Activated naive CD8-positive, alpha-beta T cell treated with anti-CD3 and anti-CD28 coated beads, Interleukin-2, amount 10 ng/mL, durations not matched to agents 7 days and 5 days (primary cell): Measurements from ENCODE around the gene KCNN1. TPM values are rescaled to one million over a fixed set of nuclear protein-coding genes. Genes with fewer than 3 reads are reported as not detected.
A peak's percentile ranks its signal among the peaks of the same experiment; 100 is the strongest.

ENCODE experiments used
- ATAC-seq: fragments of 150-1000 bp; cut with Tn5 transposase; one replicate; pipeline ENCODE4 v1.10.0; 2021; ENCODE audit warnings: low read depth, moderate library complexity
- POLR2A ChIA-PET: fragments of 350-600 bp; sonication (Branson Sonifier 250); formaldehyde crosslinking; loops from one replicate; lab custom pipeline; 2021; ENCODE audit warnings: antibody characterized with exemption; lab: Charles Lee
- DNase-seq: peaks from one replicate; pipeline ENCODE4 v3.0.0; 2021
- H3K27ac Mint-ChIP-seq: one replicate; pipeline ENCODE4 v1.8.0; 2022; ENCODE audit warnings: mild to moderate bottlenecking, mixed read lengths
- H3K27me3 Mint-ChIP-seq: one replicate; pipeline ENCODE4 v1.8.0; 2022; ENCODE audit warnings: mild to moderate bottlenecking, moderate library complexity, mixed read lengths
- H3K36me3 Mint-ChIP-seq: one replicate; pipeline ENCODE4 v1.8.0; 2021; ENCODE audit warnings: mild to moderate bottlenecking, mixed read lengths
- H3K4me1 Mint-ChIP-seq: one replicate; pipeline ENCODE4 v1.8.0; 2021; ENCODE audit warnings: mixed read lengths
- H3K4me3 Mint-ChIP-seq: one replicate; pipeline ENCODE4 v1.8.0; 2022; ENCODE audit warnings: mild to moderate bottlenecking, moderate library complexity, mixed read lengths
- H3K9me3 Mint-ChIP-seq: one replicate; pipeline ENCODE4 v1.8.0; 2021; ENCODE audit warnings: mixed read lengths
- total RNA-seq, 2 experiments: library from RNA; stranded (reverse); gene quantifications; one replicate each; pipeline ENCODE4 v1.2.3, GENCODE V29; 2021

KCNN1 gene
- total RNA-seq, 2 experiments from 2014 or later, result not detected

GRCh38 chr19:17938092-17938845, 28.6 kb upstream of the KCNN1 start:
- peak; percentile 85 for DNase-seq
- no peaks in the 10 kb centered on the region for H3K27me3 Mint-ChIP-seq
- no peaks in the 10 kb centered on the region for H3K9me3 Mint-ChIP-seq
- peak; percentile 87 for ATAC-seq
- H3K4me1 Mint-ChIP-seq, result peaks cover 10% of the 10 kb centered on the region
- no peak overlapping the region for H3K4me3 Mint-ChIP-seq
- H3K36me3 Mint-ChIP-seq, result peaks cover 7% of the 10 kb centered on the region
- H3K27ac Mint-ChIP-seq, result no peak overlapping the region
- POLR2A ChIA-PET, result interaction anchor here (1.2 to 3.4 kb wide), 3 partner anchors 58 to 79 kb away, joined by 4 to 9 read pairs (median 5); no protein-coding TSS in a partner anchor

DNA sequence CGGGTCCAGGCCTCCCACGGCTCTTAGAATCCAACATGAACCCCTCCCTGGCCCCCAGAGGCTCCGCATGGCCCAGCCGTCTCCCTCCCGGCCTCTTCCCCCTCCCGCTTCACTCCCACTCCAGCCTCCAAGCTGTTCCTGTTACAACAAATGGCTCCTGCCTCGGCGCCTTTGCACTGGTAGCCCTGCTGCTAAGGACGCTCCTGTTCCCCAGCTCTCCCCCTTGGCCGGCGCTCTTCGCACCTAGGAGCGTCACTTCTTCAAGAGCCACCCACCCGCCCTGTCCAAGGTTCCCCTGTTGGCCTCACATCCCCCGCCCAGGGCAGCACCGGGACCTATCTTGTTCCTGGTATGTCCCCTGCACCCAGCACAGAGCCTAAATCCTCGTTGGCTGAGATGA, 24.7 kb upstream of the KCNN1 start:
- Mint-ChIP-seq H3K36me3 (peaks cover 7% of the 10 kb centered on the region), H3K4me3 (no peak overlapping the region), H3K27ac (no peak overlapping the region), H3K27me3 (no peaks in the 10 kb centered on the region), H3K4me1 (peaks cover 8% of the 10 kb centered on the region), H3K9me3 (no peaks in the 10 kb centered on the region)
- ATAC-seq (no peak), DNase-seq (no peak)
- POLR2A ChIA-PET, result interaction anchor here (0.6 to 1.0 kb wide), 3 partner anchors 10 to 145 kb away, joined by 3 to 4 read pairs (median 3); partner anchors contain the start of genes CCDC124 and IL12RB1

DNA sequence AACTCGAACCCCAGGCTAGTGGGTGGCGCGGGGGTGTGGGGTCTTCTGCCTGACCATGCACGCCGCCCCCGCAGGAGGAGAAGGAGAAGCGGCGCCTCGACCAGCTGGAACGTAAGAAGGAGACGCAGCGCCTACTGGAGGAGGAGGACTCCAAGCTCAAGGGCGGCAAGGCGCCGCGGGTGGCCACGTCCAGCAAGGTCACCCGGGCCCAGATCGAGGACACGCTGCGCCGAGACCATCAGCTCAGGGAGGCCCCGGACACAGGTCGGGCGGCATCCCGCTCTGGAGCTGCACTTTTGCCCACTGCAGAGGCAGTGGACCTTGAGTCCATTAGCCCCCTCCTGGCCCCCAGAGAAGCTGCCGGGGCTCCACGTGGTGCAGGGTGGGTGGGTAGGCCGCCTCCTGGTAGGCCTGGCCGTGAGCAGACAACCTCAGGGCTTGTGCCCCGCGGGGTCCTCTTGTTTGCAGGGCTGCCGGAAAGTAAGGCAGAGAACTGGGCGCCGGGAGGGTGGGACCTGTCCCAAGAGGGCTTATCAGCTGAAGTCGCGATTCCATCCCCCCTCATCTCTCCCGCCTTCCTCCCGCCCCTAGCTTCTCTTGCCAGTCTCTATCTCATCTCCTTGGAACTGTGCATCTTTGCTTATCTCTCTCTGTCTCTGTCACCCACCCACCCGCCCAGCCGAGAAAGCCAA, 24.2 kb upstream of the KCNN1 start:
- DNase-seq (no peak), ATAC-seq (no peak)
- H3K27me3 Mint-ChIP-seq, result no peaks in the 10 kb centered on the region
- peaks cover 12% of the 10 kb centered on the region for H3K4me1 Mint-ChIP-seq
- H3K9me3 Mint-ChIP-seq, result no peaks in the 10 kb centered on the region
- H3K27ac Mint-ChIP-seq, result no peak overlapping the region
- no peak overlapping the region for H3K4me3 Mint-ChIP-seq
- peaks cover 7% of the 10 kb centered on the region for H3K36me3 Mint-ChIP-seq
- POLR2A ChIA-PET, result interaction anchor here (0.6 to 1.0 kb wide), 2 partner anchors 10 to 41 kb away, joined by 3 to 4 read pairs; partner anchors contain the start of gene CCDC124

DNA sequence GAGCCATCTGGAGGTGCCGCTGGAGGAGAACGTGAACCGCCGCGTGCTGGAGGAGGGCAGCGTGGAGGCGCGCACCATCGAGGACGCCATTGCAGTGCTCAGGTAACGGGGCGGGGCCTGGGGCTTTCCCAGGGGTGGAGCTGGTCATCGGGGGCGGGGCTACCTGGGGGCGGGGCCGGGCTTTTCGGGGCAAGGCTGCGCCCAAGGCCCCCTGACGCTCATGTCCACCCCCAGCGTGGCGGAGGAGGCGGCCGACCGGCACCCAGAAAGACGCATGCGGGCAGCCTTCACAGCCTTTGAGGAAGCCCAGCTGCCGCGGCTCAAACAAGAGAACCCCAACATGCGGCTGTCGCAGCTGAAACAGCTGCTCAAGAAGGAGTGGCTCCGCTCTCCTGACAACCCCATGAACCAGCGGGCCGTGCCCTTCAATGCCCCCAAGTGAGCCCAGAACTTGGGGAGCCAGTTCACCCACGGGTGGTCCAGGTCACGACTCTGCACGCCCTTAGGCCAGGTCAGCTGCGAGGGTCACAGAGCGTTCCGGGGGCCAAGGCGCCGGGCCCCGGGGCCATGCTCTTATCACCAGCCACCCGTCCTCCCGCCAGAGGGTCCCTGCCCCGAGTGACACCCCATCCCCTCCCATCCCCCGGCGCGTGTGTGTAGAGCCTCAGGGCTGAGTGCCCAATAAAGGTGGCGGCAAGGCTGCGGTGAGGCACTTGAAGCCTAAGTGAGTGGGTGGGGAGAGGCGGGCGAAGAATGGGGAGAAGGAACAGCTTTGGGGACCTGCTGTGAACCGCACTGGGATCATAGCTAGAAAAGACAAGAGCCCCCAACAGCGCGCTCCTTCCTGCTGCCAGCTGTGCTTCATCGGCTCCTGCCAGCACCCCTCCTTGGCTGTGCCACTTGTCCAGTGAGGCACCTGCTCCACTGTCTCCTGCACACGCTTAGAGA, 23.4 kb upstream of the KCNN1 start:
- no peak overlapping the region for H3K4me3 Mint-ChIP-seq
- H3K4me1 Mint-ChIP-seq, result peaks cover 12% of the 10 kb centered on the region
- DNase-seq (no peak), ATAC-seq (no peak)
- POLR2A ChIA-PET, result no interaction called here
- peaks cover 7% of the 10 kb centered on the region for H3K36me3 Mint-ChIP-seq
- H3K27me3 Mint-ChIP-seq, result no peaks in the 10 kb centered on the region
- H3K9me3 Mint-ChIP-seq, result no peaks in the 10 kb centered on the region
- no peak overlapping the region for H3K27ac Mint-ChIP-seq

DNA sequence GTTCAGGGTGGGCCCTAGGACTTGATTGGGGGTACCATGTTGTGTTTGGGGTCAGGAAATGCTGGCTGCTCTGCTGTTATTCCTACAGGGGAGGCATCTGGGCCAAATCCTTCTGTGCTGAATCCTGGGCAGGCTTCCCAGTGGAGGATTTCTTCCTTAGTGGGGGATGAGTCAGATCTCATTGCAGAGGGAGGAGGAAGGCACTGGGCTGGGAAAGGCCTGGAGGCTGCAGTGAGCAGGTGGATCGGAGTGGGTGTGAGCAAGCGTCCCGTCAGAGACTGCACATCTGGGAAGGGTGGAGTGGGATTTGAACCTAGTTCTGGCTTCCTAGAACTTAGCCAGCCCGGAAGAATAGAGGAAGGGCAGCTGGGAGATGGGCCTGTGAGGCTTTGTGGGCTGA, 22.6 kb upstream of the KCNN1 start:
- no peak overlapping the region for H3K27ac Mint-ChIP-seq
- peaks cover 6% of the 10 kb centered on the region for H3K36me3 Mint-ChIP-seq
- POLR2A ChIA-PET, result no interaction called here
- ATAC-seq (no peak), DNase-seq (no peak)
- peaks cover 16% of the 10 kb centered on the region for H3K4me1 Mint-ChIP-seq
- peaks cover 7% of the 10 kb centered on the region for H3K27me3 Mint-ChIP-seq
- no peaks in the 10 kb centered on the region for H3K9me3 Mint-ChIP-seq
- no peak overlapping the region for H3K4me3 Mint-ChIP-seq

DNA sequence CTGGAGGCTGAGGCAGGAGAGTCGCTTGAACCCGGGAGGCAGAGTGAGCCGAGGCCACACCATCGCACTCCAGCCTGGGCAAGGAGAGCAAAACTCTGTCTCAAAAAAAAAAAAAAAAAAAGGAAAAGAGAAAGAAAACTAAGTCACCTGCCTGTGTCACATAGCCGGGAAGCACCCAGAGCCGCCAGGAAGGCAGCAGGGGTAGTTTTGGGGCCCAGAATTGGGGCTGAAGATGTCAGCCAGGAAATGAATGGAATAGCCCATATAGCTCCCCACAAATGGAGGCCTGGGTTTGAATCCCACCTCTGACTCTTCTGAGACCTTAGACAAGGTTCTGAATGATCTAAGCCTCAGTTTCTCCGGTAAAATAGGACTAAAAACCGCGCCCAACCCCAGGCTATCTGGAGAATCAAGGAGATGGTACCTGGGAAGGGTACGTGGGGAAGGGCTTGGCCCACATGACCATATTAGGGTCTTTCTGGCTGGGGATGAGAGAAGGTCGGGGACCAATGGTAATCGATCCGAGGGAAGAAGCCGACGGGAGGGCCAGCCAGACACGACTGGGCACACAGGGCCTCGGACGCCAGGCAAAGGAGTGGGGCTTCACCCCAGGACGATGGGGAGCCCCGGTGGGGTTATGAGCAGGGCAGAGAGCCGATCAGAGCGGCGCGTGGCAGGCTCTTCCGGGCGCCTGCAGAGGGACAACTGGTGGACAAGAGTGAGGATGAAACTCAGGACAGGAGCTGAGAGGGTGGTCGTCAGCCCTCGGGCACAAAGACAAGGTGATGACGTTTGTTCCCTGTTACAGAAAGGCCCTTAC, 19.7 kb upstream of the KCNN1 start:
- H3K27ac Mint-ChIP-seq, result peak overlapping the region; percentile 75
- H3K4me3 Mint-ChIP-seq, result peak overlapping the region; percentile 82
- peaks cover 31% of the 10 kb centered on the region for H3K4me1 Mint-ChIP-seq
- POLR2A ChIA-PET, result interaction anchor here (0.7 to 3.8 kb wide), 3 partner anchors 14 to 53 kb away, joined by 3 to 13 read pairs (median 5); partner anchors contain the start of gene CCDC124
- no peaks in the 10 kb centered on the region for H3K9me3 Mint-ChIP-seq
- DNase-seq (no peak), ATAC-seq (peak; percentile 51)
- H3K27me3 Mint-ChIP-seq, result peaks cover 33% of the 10 kb centered on the region
- H3K36me3 Mint-ChIP-seq, result no peaks in the 10 kb centered on the region

GRCh38 chr19:17947815-17948513, 18.9 kb upstream of the KCNN1 start:
- Mint-ChIP-seq H3K4me3 (peak overlapping the region; percentile 79), H3K27me3 (peaks cover 40% of the 10 kb centered on the region), H3K36me3 (no peaks in the 10 kb centered on the region), H3K27ac (no peak overlapping the region), H3K9me3 (no peaks in the 10 kb centered on the region), H3K4me1 (peaks cover 31% of the 10 kb centered on the region)
- POLR2A ChIA-PET, result interaction anchor here (1.3 to 3.8 kb wide), 2 partner anchors 15 to 53 kb away, joined by 5 to 13 read pairs; partner anchors contain the start of gene CCDC124
- peak; percentile 73 for ATAC-seq
- DNase-seq, result peak; percentile 99

DNA sequence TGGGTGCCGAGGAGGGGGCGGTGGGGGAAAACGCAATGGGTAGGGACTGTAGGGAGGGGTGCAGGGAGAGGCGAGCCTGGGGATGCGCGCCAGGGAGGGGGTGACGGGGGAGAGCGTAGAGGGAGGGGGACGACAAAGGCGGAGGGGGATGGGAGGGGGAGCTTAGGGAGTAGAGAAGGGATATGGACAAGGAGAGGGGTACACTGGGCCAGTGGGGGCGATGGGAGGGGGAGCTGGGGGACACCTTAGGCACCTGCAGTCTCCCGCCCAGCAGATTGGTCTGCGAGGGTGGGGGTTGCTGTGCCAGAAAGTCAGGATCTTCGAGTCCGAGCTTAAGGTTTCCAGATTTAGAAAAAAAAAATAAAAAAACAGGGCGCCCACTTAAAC, 18.4 kb upstream of the KCNN1 start:
- H3K9me3 Mint-ChIP-seq, result no peaks in the 10 kb centered on the region
- peak overlapping the region; percentile 34 for H3K27ac Mint-ChIP-seq
- POLR2A ChIA-PET, result interaction anchor here (0.5 to 3.8 kb wide), 3 partner anchors 15 to 623 kb away, joined by 5 to 13 read pairs (median 6); partner anchors contain the start of genes CCDC124 and UBA52
- H3K27me3 Mint-ChIP-seq, result peaks cover 46% of the 10 kb centered on the region
- H3K4me1 Mint-ChIP-seq, result peaks cover 31% of the 10 kb centered on the region
- ATAC-seq (no peak), DNase-seq (no peak)
- no peaks in the 10 kb centered on the region for H3K36me3 Mint-ChIP-seq
- H3K4me3 Mint-ChIP-seq, result peak overlapping the region; percentile 79

GRCh38 chr19:17948931-17949930, 17.7 kb upstream of the KCNN1 start:
- peak overlapping the region; percentile 79 for H3K4me3 Mint-ChIP-seq
- peak; percentile 55 for DNase-seq
- peaks cover 53% of the 10 kb centered on the region for H3K27me3 Mint-ChIP-seq
- ATAC-seq, result no peak
- POLR2A ChIA-PET, result interaction anchor here (0.5 to 3.8 kb wide), 2 partner anchors 51 to 622 kb away, joined by 6 to 13 read pairs; partner anchors contain the start of gene UBA52
- peak overlapping the region; percentile 45 for H3K27ac Mint-ChIP-seq
- no peaks in the 10 kb centered on the region for H3K36me3 Mint-ChIP-seq
- no peaks in the 10 kb centered on the region for H3K9me3 Mint-ChIP-seq
- peaks cover 31% of the 10 kb centered on the region for H3K4me1 Mint-ChIP-seq

DNA sequence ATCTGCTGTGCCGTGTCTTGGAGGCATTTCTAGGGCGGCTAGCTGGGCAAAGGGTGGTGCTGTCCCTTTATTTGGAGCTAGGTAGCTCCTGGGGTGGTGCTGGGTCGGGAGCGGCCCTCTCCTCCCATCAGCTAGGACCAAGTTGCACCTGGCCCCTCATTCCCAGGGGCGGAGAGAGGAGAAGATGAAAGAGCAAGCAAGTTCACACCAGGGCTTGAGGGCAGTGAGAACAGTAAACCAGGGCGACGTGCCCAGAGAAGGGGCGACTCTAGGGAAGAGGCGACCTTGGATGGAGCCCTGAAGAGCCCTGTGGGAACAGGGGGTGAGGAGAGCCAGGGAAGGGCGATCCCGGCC, 17.0 kb upstream of the KCNN1 start:
- Mint-ChIP-seq H3K27ac (no peak overlapping the region), H3K4me1 (peaks cover 31% of the 10 kb centered on the region)

More for the DNA sequence above, 17.0 kb upstream of the KCNN1 start:
- DNase-seq, result no peak
- POLR2A ChIA-PET, result interaction anchor here (3.8 kb wide), 1 partner anchor 51 kb away, joined by 13 read pairs; no protein-coding TSS in a partner anchor
- no peak for ATAC-seq
- no peaks in the 10 kb centered on the region for H3K9me3 Mint-ChIP-seq
- H3K4me3 Mint-ChIP-seq, result peak overlapping the region; percentile 79
- H3K36me3 Mint-ChIP-seq, result no peaks in the 10 kb centered on the region
- H3K27me3 Mint-ChIP-seq, result peaks cover 60% of the 10 kb centered on the region
